Measurements from ENCODE around the gene TEX19.

- TF ChIP-seq CTCF (IDR thresholded peaks at IDR 0.05) (no peak), POLR2A (IDR thresholded peaks at IDR 0.05) (no peak), POLR2AphosphoS5 (IDR thresholded peaks at IDR 0.05) (no peak)
These were observed at the start of gene TEX19 for GRCh38 chr17:82358465-82359350.

All from prostate gland (tissue), 2 donors.